Brain microvascular endothelial cell (primary cell): ENCODE measurements around the gene RBM17.

Experiments
- DNase-seq: peaks from one replicate; pipeline ENCODE4 v3.0.0-alpha.2; 2020
- H3K27ac ChIP-seq: fragments of 250-450 bp; sonication (Bioruptor Pico); 2 replicates; pipeline ENCODE4 v1.5.1; 2020; ENCODE audit warnings: mild to moderate bottlenecking, moderate library complexity
- H3K27me3 ChIP-seq: fragments of 250-450 bp; sonication (Bioruptor Pico); replicated peaks from 2 replicates; pipeline ENCODE4 v1.5.1; 2020; ENCODE audit warnings: mild to moderate bottlenecking
- H3K36me3 ChIP-seq: fragments of 250-450 bp; sonication (Bioruptor Pico); replicated peaks from 2 replicates; pipeline ENCODE4 v1.5.1; 2020; ENCODE audit warnings: mild to moderate bottlenecking
- H3K4me3 ChIP-seq: 2 replicates; pipeline ENCODE4 v1.5.1; 2011; ENCODE audit warnings: low read depth, mild to moderate bottlenecking, control low read depth, low read length, moderate library complexity
- CTCF ChIP-seq: IDR thresholded peaks from 2 replicates; pipeline ENCODE4 v1.5.1; 2011; ENCODE audit warnings: low read depth, mild to moderate bottlenecking, moderate library complexity, low read length, control low read depth, inconsistent platforms; ENCODE audit errors: missing control alignments
- in situ Hi-C: cut with HindIII; loops from 2 replicates; pipeline ENCODE4 v1.10.0; 2017; ENCODE audit warnings: low sequenced_read_pairs, low pct_ligation_motif_present

The RBM17 gene

GRCh38 chr10:6080417-6080973 is 8.3 kb upstream of the RBM17 start:
- H3K27ac ChIP-seq, result no peak overlapping the region
- no peak overlapping the region for H3K4me3 ChIP-seq
- in situ Hi-C loops, result no loop called here
- TF ChIP-seq CTCF, result no peak
- no peak for DNase-seq
- H3K27me3 ChIP-seq, result peaks cover 4% of the 10 kb centered on the region
- no peaks in the 10 kb centered on the region for H3K36me3 ChIP-seq

- H3K27ac ChIP-seq, result no peak overlapping the region
- in situ Hi-C loops, result no loop called here
- no peak for TF ChIP-seq CTCF
- DNase-seq, result no peak
- H3K4me3 ChIP-seq, result no peak overlapping the region
- no peaks in the 10 kb centered on the region for H3K36me3 ChIP-seq
- H3K27me3 ChIP-seq, result peaks cover 4% of the 10 kb centered on the region
Observed at GRCh38 chr10:6082496-6083395, 6.1 kb upstream of the RBM17 start.

GRCh38 chr10:6083523-6084475 is 5.0 kb upstream of the RBM17 start:
- Histone ChIP-seq H3K27ac (no peak overlapping the region), H3K4me3 (no peak overlapping the region), H3K27me3 (peaks cover 4% of the 10 kb centered on the region), H3K36me3 (no peaks in the 10 kb centered on the region)
- no peak for DNase-seq
- TF ChIP-seq CTCF, result no peak
- in situ Hi-C loops, result no loop called here

GRCh38 chr10:6086375-6087233 is 2.2 kb upstream of the RBM17 start:
- Histone ChIP-seq H3K4me3 (no peak overlapping the region), H3K27ac (no peak overlapping the region), H3K27me3 (peaks cover 4% of the 10 kb centered on the region), H3K36me3 (no peaks in the 10 kb centered on the region)
- in situ Hi-C loops, result no loop called here
- peak; percentile 83 for DNase-seq
- peak; percentile 91 for TF ChIP-seq CTCF
